ENCODE measurements around the gene TRPM3. TPM values are rescaled to one million over a fixed set of nuclear protein-coding genes. Genes with fewer than 3 reads are reported as not detected.
"Not testable (repeated sequence)": the region's sequence is repeated elsewhere in the genome, so short reads cannot be mapped to it uniquely, and the experiment has no call there.

TRPM3 gene
- total RNA-seq, 2 experiments from 2014 or later, result not detected

- DNase-seq, result no peak
- no peak overlapping the region for H3K27ac Mint-ChIP-seq
- no peak overlapping the region for H3K4me3 Mint-ChIP-seq
- POLR2A ChIA-PET, result no interaction called here
- H3K36me3 Mint-ChIP-seq, result no peaks in the 10 kb centered on the region
- ATAC-seq (ENCODE audit: low read depth), result no peak
- no peaks in the 10 kb centered on the region for H3K9me3 Mint-ChIP-seq
- no peaks in the 10 kb centered on the region for H3K27me3 Mint-ChIP-seq
- H3K4me1 Mint-ChIP-seq, result no peaks in the 10 kb centered on the region
These were observed 445.5 kb downstream of the TRPM3 start for GRCh38 chr9:70675868-70676370.

GRCh38 chr9:70673844-70674243, 447.6 kb downstream of the TRPM3 start:
- Mint-ChIP-seq H3K4me3 (no peak overlapping the region), H3K27me3 (no peaks in the 10 kb centered on the region), H3K9me3 (no peaks in the 10 kb centered on the region), H3K4me1 (no peaks in the 10 kb centered on the region), H3K36me3 (no peaks in the 10 kb centered on the region), H3K27ac (no peak overlapping the region)
- ATAC-seq (ENCODE audit: low read depth) (no peak), DNase-seq (no peak)
- POLR2A ChIA-PET, result no interaction called here

- POLR2A ChIA-PET, result no interaction called here
These were observed 449.2 kb downstream of the TRPM3 start for GRCh38 chr9:70672161-70672649.

GRCh38 chr9:70668751-70669150, 452.7 kb downstream of the TRPM3 start:
- DNase-seq (no peak), ATAC-seq (ENCODE audit: low read depth) (no peak)
- H3K9me3 Mint-ChIP-seq, result no peaks in the 10 kb centered on the region
- H3K27me3 Mint-ChIP-seq, result no peaks in the 10 kb centered on the region
- peaks cover 10% of the 10 kb centered on the region for H3K4me1 Mint-ChIP-seq
- H3K27ac Mint-ChIP-seq, result no peak overlapping the region
- POLR2A ChIA-PET, result no interaction called here
- H3K36me3 Mint-ChIP-seq, result no peaks in the 10 kb centered on the region
- H3K4me3 Mint-ChIP-seq, result no peak overlapping the region

More at GRCh38 chr9:70672161-70672649, 449.2 kb downstream of the TRPM3 start:
- Mint-ChIP-seq H3K27me3 (no peaks in the 10 kb centered on the region), H3K36me3 (no peaks in the 10 kb centered on the region), H3K4me1 (no peaks in the 10 kb centered on the region), H3K9me3 (no peaks in the 10 kb centered on the region), H3K27ac (no peak overlapping the region), H3K4me3 (no peak overlapping the region)
- DNase-seq (no peak), ATAC-seq (ENCODE audit: low read depth) (no peak)

- H3K36me3 Mint-ChIP-seq, result peaks cover 4% of the 10 kb centered on the region
- no peak for ATAC-seq (ENCODE audit: low read depth)
- H3K4me3 Mint-ChIP-seq, result no peak overlapping the region
- no peak overlapping the region for H3K27ac Mint-ChIP-seq
- H3K4me1 Mint-ChIP-seq, result no peaks in the 10 kb centered on the region
- no peak for DNase-seq
- H3K9me3 Mint-ChIP-seq, result peaks cover 11% of the 10 kb centered on the region
- H3K27me3 Mint-ChIP-seq, result peaks cover 15% of the 10 kb centered on the region
- POLR2A ChIA-PET, result no interaction called here
These were observed 462.7 kb downstream of the TRPM3 start for GRCh38 chr9:70658765-70659164.

- H3K9me3 Mint-ChIP-seq, result peaks cover 8% of the 10 kb centered on the region
- peaks cover 4% of the 10 kb centered on the region for H3K36me3 Mint-ChIP-seq
- no peak overlapping the region for H3K4me3 Mint-ChIP-seq
- H3K27ac Mint-ChIP-seq, result no peak overlapping the region
- ATAC-seq (ENCODE audit: low read depth) (no peak), DNase-seq (no peak)
- POLR2A ChIA-PET, result no interaction called here
- H3K27me3 Mint-ChIP-seq, result peaks cover 9% of the 10 kb centered on the region
- H3K4me1 Mint-ChIP-seq, result no peaks in the 10 kb centered on the region
These were observed 465.1 kb downstream of the TRPM3 start for GRCh38 chr9:70656281-70656680.

GRCh38 chr9:70654144-70654543, 467.3 kb downstream of the TRPM3 start:
- POLR2A ChIA-PET, result no interaction called here
- DNase-seq (no peak), ATAC-seq (ENCODE audit: low read depth) (no peak)
- H3K36me3 Mint-ChIP-seq, result peaks cover 2% of the 10 kb centered on the region
- peaks cover 3% of the 10 kb centered on the region for H3K27me3 Mint-ChIP-seq
- H3K9me3 Mint-ChIP-seq, result peaks cover 2% of the 10 kb centered on the region
- H3K4me3 Mint-ChIP-seq, result no peak overlapping the region
- no peaks in the 10 kb centered on the region for H3K4me1 Mint-ChIP-seq
- no peak overlapping the region for H3K27ac Mint-ChIP-seq

GRCh38 chr9:70644627-70645026, 476.8 kb downstream of the TRPM3 start:
- H3K9me3 Mint-ChIP-seq; H3K36me3 Mint-ChIP-seq; H3K27me3 Mint-ChIP-seq; DNase-seq; ATAC-seq (ENCODE audit: low read depth); POLR2A ChIA-PET; H3K27ac Mint-ChIP-seq; H3K4me3 Mint-ChIP-seq; H3K4me1 Mint-ChIP-seq: not testable (repeated sequence)

- no peaks in the 10 kb centered on the region for H3K36me3 Mint-ChIP-seq
- H3K4me1 Mint-ChIP-seq, result no peaks in the 10 kb centered on the region
- peaks cover 1% of the 10 kb centered on the region for H3K9me3 Mint-ChIP-seq
- ATAC-seq (ENCODE audit: low read depth) (no peak), DNase-seq (no peak)
- no peak overlapping the region for H3K4me3 Mint-ChIP-seq
- POLR2A ChIA-PET, result no interaction called here
- peaks cover 4% of the 10 kb centered on the region for H3K27me3 Mint-ChIP-seq
- no peak overlapping the region for H3K27ac Mint-ChIP-seq
These were observed 479.1 kb downstream of the TRPM3 start for GRCh38 chr9:70642341-70642740.

GRCh38 chr9:70641631-70642030, 479.8 kb downstream of the TRPM3 start:
- no peak overlapping the region for H3K4me3 Mint-ChIP-seq
- peaks cover 4% of the 10 kb centered on the region for H3K27me3 Mint-ChIP-seq
- POLR2A ChIA-PET, result no interaction called here
- H3K4me1 Mint-ChIP-seq, result no peaks in the 10 kb centered on the region
- DNase-seq (no peak), ATAC-seq (ENCODE audit: low read depth) (no peak)
- no peaks in the 10 kb centered on the region for H3K36me3 Mint-ChIP-seq
- H3K27ac Mint-ChIP-seq, result no peak overlapping the region
- peaks cover 1% of the 10 kb centered on the region for H3K9me3 Mint-ChIP-seq

GRCh38 chr9:70641031-70641430, 480.4 kb downstream of the TRPM3 start:
- H3K27me3 Mint-ChIP-seq, result peaks cover 4% of the 10 kb centered on the region
- no peaks in the 10 kb centered on the region for H3K36me3 Mint-ChIP-seq
- no peak overlapping the region for H3K27ac Mint-ChIP-seq
- no peak overlapping the region for H3K4me3 Mint-ChIP-seq
- no peak for DNase-seq
- POLR2A ChIA-PET, result no interaction called here
- no peak for ATAC-seq (ENCODE audit: low read depth)
- H3K4me1 Mint-ChIP-seq, result no peaks in the 10 kb centered on the region
- H3K9me3 Mint-ChIP-seq, result no peaks in the 10 kb centered on the region

GRCh38 chr9:70639853-70640814, 481.3 kb downstream of the TRPM3 start:
- Mint-ChIP-seq H3K27me3 (peaks cover 4% of the 10 kb centered on the region), H3K4me3 (no peak overlapping the region), H3K4me1 (no peaks in the 10 kb centered on the region), H3K9me3 (no peaks in the 10 kb centered on the region), H3K27ac (no peak overlapping the region), H3K36me3 (no peaks in the 10 kb centered on the region)
- DNase-seq (no peak), ATAC-seq (ENCODE audit: low read depth) (no peak)
- POLR2A ChIA-PET, result no interaction called here

- POLR2A ChIA-PET, result no interaction called here
These were observed 485.6 kb downstream of the TRPM3 start for GRCh38 chr9:70635790-70636189.

GRCh38 chr9:70634696-70635095, 486.7 kb downstream of the TRPM3 start:
- H3K9me3 Mint-ChIP-seq, result no peaks in the 10 kb centered on the region
- POLR2A ChIA-PET, result no interaction called here
- H3K27me3 Mint-ChIP-seq, result no peaks in the 10 kb centered on the region
- H3K36me3 Mint-ChIP-seq, result no peaks in the 10 kb centered on the region
- peaks cover 4% of the 10 kb centered on the region for H3K4me1 Mint-ChIP-seq
- H3K4me3 Mint-ChIP-seq, result no peak overlapping the region
- H3K27ac Mint-ChIP-seq, result no peak overlapping the region
- ATAC-seq (ENCODE audit: low read depth) (no peak), DNase-seq (no peak)

More at GRCh38 chr9:70635790-70636189, 485.6 kb downstream of the TRPM3 start:
- no peak for ATAC-seq (ENCODE audit: low read depth)
- H3K9me3 Mint-ChIP-seq, result no peaks in the 10 kb centered on the region
- H3K36me3 Mint-ChIP-seq, result no peaks in the 10 kb centered on the region
- DNase-seq, result no peak
- H3K4me1 Mint-ChIP-seq, result no peaks in the 10 kb centered on the region
- no peak overlapping the region for H3K4me3 Mint-ChIP-seq
- no peak overlapping the region for H3K27ac Mint-ChIP-seq
- H3K27me3 Mint-ChIP-seq, result peaks cover 4% of the 10 kb centered on the region

All from activated naive CD8-positive, alpha-beta T cell treated with anti-CD3 and anti-CD28 coated beads, Interleukin-2, amount 10 ng/mL, durations not matched to agents 7 days and 5 days (primary cell).